ENCODE measurements around the gene SSNA1.

- TF ChIP-seq EP300 (IDR thresholded peaks at IDR 0.05; ENCODE audit: low read depth): no peak
- no peak for TF ChIP-seq POLR2A (IDR thresholded peaks at IDR 0.05)
Measured at GRCh38 chr9:137152844-137153405, 35.6 kb upstream of the SSNA1 start.
